Thyroid gland (tissue), 4 donors: ENCODE results near the gene EPYC. TPM values are rescaled to one million over a fixed set of nuclear protein-coding genes. Genes with fewer than 3 reads are reported as not detected.
"Not testable (repeated sequence)": the region's sequence is repeated elsewhere in the genome, so short reads cannot be mapped to it uniquely, and the experiment has no call there.

Experiments used
- DNase-seq, 2 donors: peaks; one replicate each; pipeline ENCODE4 v3.0.0-alpha.2; 2019
- H3K27ac ChIP-seq, 3 donors: fragments of 200-600 bp; sonication (generic); 1 replicate in 2 of 3; 2 replicates in 1 of 3; pipeline ENCODE4 v1.5.1; 2016 to 2019; ENCODE audit warnings: mild to moderate bottlenecking in 1 of 3, moderate library complexity in 1 of 3
- H3K27me3 ChIP-seq: fragments of 200-600 bp; sonication (generic); one replicate; pipeline ENCODE4 v1.5.1; 2019
- H3K36me3 ChIP-seq, 2 donors: fragments of 200-600 bp; sonication (generic); one replicate each; pipeline ENCODE4 v1.5.1; 2016 to 2019
- H3K4me1 ChIP-seq, 2 donors: fragments of 200-600 bp; sonication (generic); one replicate each; pipeline ENCODE4 v1.5.1; 2017 to 2019
- H3K4me3 ChIP-seq, 3 donors: fragments of 200-600 bp; sonication (generic); replicated peaks in 1 of 3; 1 replicate in 2 of 3; 2 replicates in 1 of 3; pipeline ENCODE4 v1.5.1; 2016; ENCODE audit warnings: mild to moderate bottlenecking in 1 of 3
- H3K9me3 ChIP-seq: fragments of 200-600 bp; sonication (generic); one replicate; pipeline ENCODE4 v1.5.1; 2017
- CTCF ChIP-seq, 6 experiments: fragments of 200-600 bp in 3 of 6; fragments of 450-650 bp in 3 of 6; sonication (generic) in 3 of 6; IDR thresholded peaks; one replicate each; pipeline ENCODE4 v1.5.1; 2016 to 2019; ENCODE audit warnings: antibody characterized with exemption in 6 of 6, mild to moderate bottlenecking in 2 of 6, inconsistent platforms in 1 of 6, moderate library complexity in 1 of 6
- POLR2A ChIP-seq, 2 donors: fragments of 450-650 bp; IDR thresholded peaks; one replicate each; pipeline ENCODE4 v1.6.1; 2017; ENCODE audit warnings: antibody characterized with exemption in 2 of 2, mild to moderate bottlenecking in 2 of 2, moderate library complexity in 1 of 2
- WGBS, 2 donors: methylation state at CpG; one replicate each; pipeline ENCODE4 v1.1.5; 2017; 5-methylcytosine and 5-hydroxymethylcytosine counted together
- intact Hi-C: fragments of 100-400 bp; cut with DNase I; formaldehyde crosslinking; loops from one replicate; pipeline ENCODE4 v1.15.1; 2023
- total RNA-seq, 4 donors: library from RNA; depleted of rRNA; stranded (reverse); fragments of >200 nt; gene quantifications; one replicate each; pipeline ENCODE4 v1.2.3, GENCODE V29; 2016

EPYC gene
- total RNA-seq, 4 donors from 2014 or later: not detected

GRCh38 chr12:90987101-90987500, 17.7 kb downstream of the EPYC start:
- intact Hi-C loops: loop anchor here (10.0 kb wide), 1 partner anchor 358 kb away; no protein-coding TSS in a partner anchor
- H3K4me1 ChIP-seq: no peaks in the 10 kb centered on the region
- no peak for DNase-seq
- no peak overlapping the region for H3K27ac ChIP-seq
- 89 to 100% methylated on average over 1 of the region's 1 CpG for WGBS, 2 donors
- H3K27me3 ChIP-seq: no peaks in the 10 kb centered on the region
- H3K9me3 ChIP-seq: no peaks in the 10 kb centered on the region
- no peaks in the 10 kb centered on the region for H3K36me3 ChIP-seq
- H3K4me3 ChIP-seq: no peak overlapping the region
- TF ChIP-seq POLR2A (IDR thresholded peaks at IDR 0.05) (no peak), CTCF (IDR thresholded peaks at IDR 0.05) (no peak)

- not testable (repeated sequence) for H3K9me3 ChIP-seq, H3K27me3 ChIP-seq, H3K27ac ChIP-seq, H3K4me3 ChIP-seq, H3K36me3 ChIP-seq, DNase-seq, H3K4me1 ChIP-seq
- intact Hi-C loops: loop anchor here (10.0 kb wide), 1 partner anchor 359 kb away; no protein-coding TSS in a partner anchor
- 88 to 97% methylated on average over 3 of the region's 3 CpGs for WGBS, 2 donors
Measured at GRCh38 chr12:90985331-90985730, 19.4 kb downstream of the EPYC start.

- no peak overlapping the region for H3K4me3 ChIP-seq
- intact Hi-C loops: loop anchor here (10.0 kb wide), 1 partner anchor 361 kb away; no protein-coding TSS in a partner anchor
- WGBS, 2 donors: 75 to 77% methylated on average over 3 of the region's 3 CpGs
- TF ChIP-seq CTCF (IDR thresholded peaks at IDR 0.05) (no peak), POLR2A (IDR thresholded peaks at IDR 0.05) (no peak)
- H3K27me3 ChIP-seq: no peaks in the 10 kb centered on the region
- H3K36me3 ChIP-seq: no peaks in the 10 kb centered on the region
- no peak overlapping the region for H3K27ac ChIP-seq
- no peaks in the 10 kb centered on the region for H3K4me1 ChIP-seq
- no peak for DNase-seq
- no peaks in the 10 kb centered on the region for H3K9me3 ChIP-seq
Measured at GRCh38 chr12:90984114-90984513, 20.7 kb downstream of the EPYC start.

GRCh38 chr12:90982170-90982569, 22.6 kb downstream of the EPYC start:
- WGBS, 2 donors: 97 to 100% methylated on average over 1 of the region's 1 CpG

GRCh38 chr12:90979951-90980350, 24.8 kb downstream of the EPYC start:
- 83 to 87% methylated on average over 3 of the region's 3 CpGs for WGBS, 2 donors
- intact Hi-C loops: loop anchor here (10.0 kb wide), 1 partner anchor 365 kb away; no protein-coding TSS in a partner anchor

More at GRCh38 chr12:90982170-90982569, 22.6 kb downstream of the EPYC start:
- no peak overlapping the region for H3K4me3 ChIP-seq
- H3K27ac ChIP-seq: no peak overlapping the region
- TF ChIP-seq CTCF (IDR thresholded peaks at IDR 0.05) (no peak), POLR2A (IDR thresholded peaks at IDR 0.05) (no peak)
- H3K9me3 ChIP-seq: no peaks in the 10 kb centered on the region
- DNase-seq: no peak
- no peaks in the 10 kb centered on the region for H3K4me1 ChIP-seq
- no peaks in the 10 kb centered on the region for H3K36me3 ChIP-seq
- H3K27me3 ChIP-seq: no peaks in the 10 kb centered on the region
- intact Hi-C loops: loop anchor here (10.0 kb wide), 1 partner anchor 363 kb away; no protein-coding TSS in a partner anchor

More at GRCh38 chr12:90979951-90980350, 24.8 kb downstream of the EPYC start:
- no peak overlapping the region for H3K4me3 ChIP-seq
- H3K4me1 ChIP-seq: no peaks in the 10 kb centered on the region
- no peak for DNase-seq
- no peaks in the 10 kb centered on the region for H3K27me3 ChIP-seq
- H3K27ac ChIP-seq: no peak overlapping the region
- H3K9me3 ChIP-seq: no peaks in the 10 kb centered on the region
- H3K36me3 ChIP-seq: no peaks in the 10 kb centered on the region
- TF ChIP-seq POLR2A (IDR thresholded peaks at IDR 0.05): no peak
- TF ChIP-seq CTCF (IDR thresholded peaks at IDR 0.05): no peak
